NCI-H2107 treated with DMSO at 0.1 percent for 48 hours (cell line): Measurements from ENCODE around the gene COQ3.

Source experiments
- DNase-seq: peaks from one replicate; lab custom pipeline; 2025; ENCODE audit not compliant: unreplicated experiment; lab: John Stamatoyannopoulos, UW

The COQ3 gene, protein sequence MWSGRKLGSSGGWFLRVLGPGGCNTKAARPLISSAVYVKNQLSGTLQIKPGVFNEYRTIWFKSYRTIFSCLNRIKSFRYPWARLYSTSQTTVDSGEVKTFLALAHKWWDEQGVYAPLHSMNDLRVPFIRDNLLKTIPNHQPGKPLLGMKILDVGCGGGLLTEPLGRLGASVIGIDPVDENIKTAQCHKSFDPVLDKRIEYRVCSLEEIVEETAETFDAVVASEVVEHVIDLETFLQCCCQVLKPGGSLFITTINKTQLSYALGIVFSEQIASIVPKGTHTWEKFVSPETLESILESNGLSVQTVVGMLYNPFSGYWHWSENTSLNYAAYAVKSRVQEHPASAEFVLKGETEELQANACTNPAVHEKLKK

DNA sequence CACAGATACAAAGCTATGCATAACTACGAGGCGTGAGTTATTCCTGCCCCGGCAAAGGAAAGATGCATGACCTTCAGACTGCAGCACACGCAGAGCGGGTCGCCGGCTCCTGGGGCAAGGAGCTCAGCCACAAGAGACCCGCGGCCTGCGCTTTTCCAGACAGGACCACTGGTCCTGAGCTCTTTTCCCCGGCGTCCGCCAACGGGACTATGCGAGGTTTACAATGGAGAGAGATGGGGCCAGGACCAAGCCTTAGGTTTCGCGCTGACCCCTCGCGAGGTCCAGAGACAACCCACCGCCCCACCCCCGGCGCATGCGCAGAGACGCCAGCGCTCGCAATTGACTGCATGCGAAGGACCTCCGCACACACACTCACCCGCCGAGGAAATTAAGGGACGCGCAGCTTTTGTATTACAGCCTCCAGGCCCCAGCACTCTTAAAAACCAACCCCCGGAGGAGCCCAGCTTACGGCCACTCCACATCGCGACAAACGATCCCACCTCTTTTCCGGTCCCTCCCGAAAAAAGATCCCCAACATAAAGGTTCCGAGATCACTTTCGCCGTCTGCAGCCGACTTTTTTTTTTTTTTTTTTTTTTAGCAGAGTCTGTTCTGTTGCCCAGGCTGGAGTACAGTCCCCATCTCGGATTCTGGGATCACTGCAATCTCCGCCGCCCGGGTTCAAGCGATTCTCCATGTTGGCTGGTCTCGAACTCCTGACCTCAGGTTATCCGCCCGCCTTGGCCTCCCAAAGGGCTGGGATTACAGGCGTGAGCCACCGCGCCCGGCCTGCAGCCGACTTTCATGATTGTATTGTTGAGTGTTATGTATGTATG, at the start of gene COQ3:
TSS of gene COQ3 (minus strand) at position 498 of the 834 bp plus-strand sequence. CDS start at position 482, 16 bp downstream.
- DNase-seq: peak; percentile 58

DNA sequence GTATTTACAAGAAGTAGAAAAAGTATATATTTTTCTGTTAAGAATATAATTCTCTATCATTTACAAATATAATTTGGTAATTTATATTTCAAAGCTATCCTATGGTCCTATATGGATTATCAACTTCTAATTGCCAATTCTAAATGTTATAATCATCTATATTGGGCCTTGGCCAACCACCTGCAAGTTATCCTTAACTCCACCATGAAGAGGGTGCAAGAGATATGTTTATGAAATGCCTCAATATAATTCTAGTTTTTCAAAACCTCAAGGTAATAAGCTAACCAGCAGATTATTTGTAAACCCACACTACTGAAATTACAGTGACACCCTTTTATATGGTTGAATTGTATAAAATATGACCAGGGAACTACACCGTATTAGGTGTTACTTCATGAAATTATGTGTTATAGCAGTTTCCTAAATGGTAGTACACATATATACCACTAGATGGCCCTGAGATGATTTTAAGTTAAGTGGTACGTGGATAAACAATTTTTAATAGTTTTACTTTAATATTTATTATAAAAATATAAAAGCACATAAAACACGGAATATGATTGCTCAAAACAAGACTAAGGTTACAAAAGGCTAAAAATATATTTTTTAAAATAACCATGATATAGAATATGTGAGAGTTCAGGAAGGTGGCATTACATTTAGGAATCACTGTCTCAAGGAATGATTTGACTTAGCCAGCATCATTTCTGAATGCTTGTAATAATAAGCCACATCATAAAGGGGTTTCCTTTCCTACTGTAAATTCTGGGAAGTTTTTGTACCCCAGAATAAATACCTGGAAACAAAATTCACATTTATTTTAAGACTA, 40.9 kb upstream of the COQ3 start:
- DNase-seq: peak; percentile 34

DNA sequence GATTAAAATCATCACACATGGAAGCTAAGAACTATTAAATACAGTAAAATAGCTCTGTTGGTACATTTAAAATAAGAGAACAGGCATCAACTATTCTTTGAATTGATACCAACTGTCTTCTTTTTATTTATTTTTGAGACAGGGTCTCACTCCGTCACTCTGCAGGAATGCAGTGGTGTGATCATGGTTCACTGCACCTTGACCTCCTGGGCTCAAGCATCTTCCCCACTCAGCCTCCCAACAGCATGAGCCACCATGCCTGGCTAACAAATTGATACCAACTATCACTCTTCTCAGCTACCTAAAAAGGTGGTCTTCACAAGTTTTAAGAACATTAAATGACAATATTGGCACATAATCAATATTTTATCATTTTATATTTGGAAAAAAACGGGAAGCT, 38.9 kb upstream of the COQ3 start:
- DNase-seq: no peak

DNA sequence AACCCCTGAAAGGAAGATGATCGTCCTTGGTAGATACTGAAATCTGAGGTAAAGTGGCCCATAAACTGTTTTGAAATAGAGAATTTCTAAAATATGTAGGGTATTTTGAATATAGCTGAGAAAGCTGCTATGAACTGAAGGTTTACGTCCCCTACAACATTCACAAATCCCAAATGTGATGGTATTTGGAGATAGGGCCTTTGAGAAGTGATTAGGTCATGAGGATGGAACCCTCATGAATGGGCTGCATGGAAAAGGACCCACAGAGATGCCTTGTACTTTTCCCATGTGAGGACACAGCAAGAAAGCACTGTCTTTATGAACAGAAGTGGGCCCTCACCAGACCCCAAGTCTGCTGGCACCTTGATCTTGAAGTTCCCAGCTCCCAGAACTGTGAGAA, 37.9 kb upstream of the COQ3 start:
- DNase-seq: no peak

DNA sequence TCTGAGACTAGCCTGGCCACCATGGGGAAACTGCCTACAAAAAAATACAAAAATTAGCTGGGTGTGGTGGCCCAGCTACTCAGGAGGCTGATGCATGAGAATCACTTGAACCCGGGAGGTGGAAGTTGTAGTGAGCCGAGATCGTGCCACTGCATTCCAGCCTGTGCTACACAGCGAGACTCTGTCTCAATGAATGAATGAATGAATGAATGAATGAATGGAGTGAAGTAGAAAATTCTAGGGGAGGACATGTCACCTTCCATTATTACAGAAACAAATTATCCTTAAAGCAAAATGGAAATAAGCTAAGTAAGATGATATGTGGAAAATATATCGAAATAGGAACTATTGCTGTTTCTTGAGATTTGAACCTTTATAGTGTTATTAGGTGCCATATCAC, 34.0 kb upstream of the COQ3 start:
- DNase-seq: no peak

DNA sequence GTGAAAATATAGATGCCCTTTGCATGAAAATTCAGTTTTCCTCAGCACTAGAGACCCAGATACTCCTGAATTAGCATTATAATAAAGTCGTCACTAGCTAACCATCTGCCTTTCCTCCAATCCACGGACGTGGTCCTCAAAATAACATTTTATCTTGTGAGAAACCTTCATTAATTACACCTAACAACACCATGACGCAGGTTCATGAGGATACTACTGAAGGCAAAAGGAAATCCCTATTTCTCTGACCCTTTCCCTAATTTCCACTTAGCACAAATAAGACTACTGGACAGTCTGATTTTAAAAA, 32.4 kb upstream of the COQ3 start:
- no peak for DNase-seq

DNA sequence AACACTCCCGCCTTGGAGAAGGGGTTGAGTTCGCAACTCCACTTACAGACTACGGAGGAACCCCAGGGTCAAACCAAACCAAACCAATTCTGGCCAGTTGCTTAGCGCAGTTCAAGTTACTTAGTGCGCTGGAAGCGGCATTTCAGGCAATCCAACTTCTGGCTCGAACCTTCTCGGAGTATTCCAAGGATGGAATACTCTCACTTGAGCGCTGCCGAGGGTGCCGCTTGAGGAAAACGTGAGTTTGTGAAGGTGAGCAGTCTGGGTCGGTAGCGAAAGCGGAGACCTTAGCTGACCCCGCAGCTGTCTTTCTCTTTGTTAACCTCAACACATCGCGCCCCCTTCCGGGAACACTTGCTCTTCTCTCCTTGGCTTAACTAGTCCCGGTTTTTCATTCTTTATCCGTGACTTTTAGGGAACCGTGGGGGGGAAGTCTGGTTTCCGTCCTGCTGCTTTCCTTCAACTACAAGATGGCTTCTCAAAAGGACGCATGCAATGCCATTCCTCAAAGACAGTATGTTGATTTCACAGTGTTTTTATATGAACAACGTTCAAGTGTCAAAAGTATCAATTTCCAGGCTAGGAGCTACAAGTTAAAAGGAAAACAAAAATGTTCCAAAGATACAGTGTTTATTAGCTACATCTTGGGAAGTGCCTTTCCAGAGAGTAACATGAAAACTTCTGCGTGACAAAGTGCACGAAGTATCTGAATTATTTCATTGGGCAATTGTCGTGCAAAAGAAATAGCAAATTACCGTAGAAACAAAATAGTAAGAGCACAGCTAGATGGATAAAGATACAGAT, 31.9 kb upstream of the COQ3 start:
- DNase-seq: peak; percentile 87

DNA sequence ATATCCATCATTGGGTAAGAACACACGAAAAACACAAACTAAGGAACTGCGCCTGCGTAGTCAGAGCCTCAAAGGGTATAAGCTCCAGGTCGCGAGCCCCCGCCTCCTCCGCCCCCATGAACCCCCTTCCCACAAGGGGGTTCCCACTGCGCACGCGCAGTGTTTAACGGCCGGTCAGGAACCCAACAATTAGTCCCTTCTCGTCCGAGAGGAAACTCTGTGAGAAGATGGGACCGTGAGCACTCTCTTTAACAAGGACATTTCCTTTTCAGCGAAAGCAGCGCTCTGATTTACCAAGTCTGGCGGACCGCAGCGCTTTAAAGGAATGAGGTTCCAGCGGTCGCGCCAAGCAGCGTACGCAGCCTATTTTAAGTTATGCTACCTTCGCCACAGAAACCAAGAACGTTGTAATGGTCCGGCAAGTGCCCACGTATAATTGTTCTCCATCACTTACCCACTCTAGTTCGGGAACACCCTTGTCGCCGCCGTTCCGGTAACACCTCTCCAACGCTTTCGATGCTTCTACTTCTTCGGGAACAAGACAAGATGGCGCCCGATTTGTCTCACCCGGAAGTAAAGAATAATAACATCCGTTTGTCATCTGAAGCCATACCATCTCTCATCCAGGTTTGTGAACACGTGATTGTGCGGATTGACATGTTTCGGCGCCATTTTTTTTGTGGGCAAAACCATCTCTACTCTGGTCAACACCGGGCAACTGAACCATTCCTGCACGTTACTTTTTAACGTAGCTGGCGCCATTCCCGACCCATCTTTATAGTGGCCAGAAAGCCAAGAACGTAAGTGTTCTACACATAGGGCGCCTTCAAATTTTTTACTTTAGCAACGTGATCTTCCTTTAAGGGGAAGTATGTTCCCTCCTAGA, 31.0 kb upstream of the COQ3 start, which contains the start of gene PNISR:
TSS of gene PNISR (minus strand) at position 548 of the 886 bp plus-strand sequence. CDS start 10,649 bp downstream, outside the sequence.
- peak; percentile 98 for DNase-seq

DNA sequence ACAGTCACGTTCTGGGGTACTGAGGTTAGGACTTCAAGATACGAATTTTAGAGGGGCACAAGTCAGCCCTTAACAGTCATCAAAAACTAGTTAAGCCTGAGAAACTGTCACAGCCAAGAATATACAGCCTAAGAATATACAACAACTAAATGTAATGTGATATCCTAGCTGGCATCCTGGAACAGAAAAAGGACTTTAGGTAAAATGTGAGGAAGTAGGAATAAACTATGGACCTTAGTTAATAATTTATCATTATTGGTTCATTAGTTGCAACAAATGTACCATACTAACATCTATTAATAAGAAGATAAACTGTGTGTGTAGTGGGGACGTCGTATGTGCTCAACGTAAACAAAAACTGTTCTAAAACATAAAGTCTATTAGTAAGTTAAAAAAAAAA, 30.0 kb upstream of the COQ3 start:
- no peak for DNase-seq

DNA sequence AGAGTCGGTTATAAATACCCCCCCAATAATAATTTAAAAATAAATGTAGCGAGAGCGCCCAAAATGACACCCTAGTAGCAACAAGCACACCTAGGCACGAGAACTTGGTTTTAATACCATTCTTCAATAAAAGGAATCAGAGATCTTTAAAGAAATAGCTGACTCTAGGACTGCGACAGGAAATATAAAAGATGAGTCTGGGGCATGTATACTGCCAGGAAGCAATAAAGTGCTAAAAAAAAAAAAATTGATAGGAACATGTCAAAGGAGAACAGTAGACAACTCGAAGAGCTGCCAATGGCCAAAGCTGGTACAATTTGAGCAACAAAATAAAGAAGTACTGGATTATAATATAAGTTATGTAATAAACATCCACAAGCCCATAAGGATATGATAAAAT, 28.9 kb upstream of the COQ3 start:
- no peak for DNase-seq

DNA sequence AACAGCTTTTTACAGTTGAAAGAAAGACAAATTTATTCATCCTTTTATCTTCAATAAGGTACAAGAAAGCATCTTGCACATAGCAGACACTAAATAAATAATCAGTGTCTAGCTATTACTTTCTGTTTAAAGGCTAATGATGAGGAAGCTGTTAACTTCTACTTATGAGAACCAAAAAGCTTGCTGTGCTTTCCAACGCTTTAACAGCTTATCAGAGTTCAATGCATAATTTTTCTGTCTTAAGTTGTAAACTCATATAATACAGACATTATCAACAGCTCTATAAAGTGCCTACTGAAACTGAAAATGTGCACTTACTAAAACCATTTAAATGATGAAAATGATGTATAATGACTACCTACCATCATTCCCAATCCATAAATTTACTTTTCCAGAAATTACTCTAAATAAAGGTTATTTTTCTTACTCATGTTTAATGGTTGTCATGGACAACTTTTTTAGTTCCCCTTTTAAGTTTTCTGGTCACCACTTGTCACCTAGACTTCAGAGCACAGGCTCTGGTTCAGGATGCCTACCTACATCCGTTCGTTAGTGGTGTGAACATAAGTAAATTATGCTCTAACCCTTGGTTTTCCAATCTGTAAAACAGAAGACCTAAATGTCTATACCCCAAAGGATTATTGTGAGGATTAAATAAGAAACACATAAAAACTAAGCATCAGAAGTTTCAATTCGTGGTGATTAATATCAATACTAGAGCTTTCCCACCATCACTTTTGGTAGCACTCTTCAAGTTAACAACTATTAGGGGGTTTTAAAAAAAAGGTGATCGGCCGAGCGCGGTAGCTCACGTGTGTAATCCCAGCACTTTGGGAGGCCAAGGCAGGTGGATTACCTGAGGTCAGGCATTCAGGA, 23.1 kb upstream of the COQ3 start:
- no peak for DNase-seq

DNA sequence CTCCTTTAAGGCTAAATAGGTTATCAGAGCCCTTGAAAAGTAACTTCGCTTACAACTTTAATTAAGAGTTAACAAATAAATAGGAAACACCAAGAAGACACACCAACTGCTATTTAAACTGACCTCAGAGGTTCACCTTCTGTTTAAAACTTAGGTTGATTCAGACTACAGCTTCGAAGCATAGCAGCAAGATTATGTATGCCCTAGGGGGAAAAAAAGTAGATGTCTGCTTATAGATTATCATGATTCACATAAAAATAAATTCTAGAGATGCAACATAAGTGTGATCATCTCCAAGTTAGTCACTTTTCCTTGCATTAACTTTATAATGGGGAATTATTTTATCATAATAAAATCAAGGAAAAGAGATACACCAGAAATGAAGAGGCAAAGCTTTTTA, 22.2 kb upstream of the COQ3 start:
- DNase-seq: no peak

DNA sequence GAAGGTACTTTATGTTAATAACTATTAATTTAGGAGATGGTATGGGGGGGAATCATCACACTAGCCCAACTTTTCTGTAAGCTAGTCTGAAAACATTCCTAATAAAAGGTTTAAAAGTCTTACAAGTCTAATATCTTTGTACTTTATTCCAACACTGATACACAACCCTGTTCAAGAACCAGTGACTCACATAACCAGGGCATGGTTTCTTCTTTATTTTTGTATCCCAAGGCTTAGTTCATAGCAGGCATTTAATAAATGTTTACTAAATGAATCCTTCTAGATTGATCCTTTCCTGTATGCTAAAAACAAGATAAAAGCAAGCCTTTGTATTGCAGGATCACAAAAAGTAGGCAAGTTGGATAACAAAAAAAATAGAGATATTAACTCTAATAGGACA, 21.5 kb upstream of the COQ3 start:
- no peak for DNase-seq

DNA sequence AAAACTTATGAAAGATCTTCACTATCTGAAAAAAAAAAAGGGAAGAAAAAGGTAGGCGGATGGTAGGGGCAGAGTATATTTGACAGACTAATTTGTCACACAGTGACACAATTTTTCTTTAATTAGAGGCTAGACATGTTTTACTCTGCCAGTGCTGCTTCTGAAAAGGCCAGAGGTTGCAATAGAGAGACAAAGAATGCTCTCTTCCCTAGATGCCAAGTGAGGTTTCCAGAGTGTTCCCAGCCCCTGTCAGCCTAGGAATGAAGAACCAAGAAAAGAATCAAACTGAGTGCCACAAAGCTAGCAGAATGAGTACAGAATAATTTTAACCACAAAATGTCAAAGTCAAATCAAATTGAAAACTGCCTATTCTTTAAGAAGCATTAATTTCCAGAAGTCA, 18.1 kb upstream of the COQ3 start:
- DNase-seq: no peak

DNA sequence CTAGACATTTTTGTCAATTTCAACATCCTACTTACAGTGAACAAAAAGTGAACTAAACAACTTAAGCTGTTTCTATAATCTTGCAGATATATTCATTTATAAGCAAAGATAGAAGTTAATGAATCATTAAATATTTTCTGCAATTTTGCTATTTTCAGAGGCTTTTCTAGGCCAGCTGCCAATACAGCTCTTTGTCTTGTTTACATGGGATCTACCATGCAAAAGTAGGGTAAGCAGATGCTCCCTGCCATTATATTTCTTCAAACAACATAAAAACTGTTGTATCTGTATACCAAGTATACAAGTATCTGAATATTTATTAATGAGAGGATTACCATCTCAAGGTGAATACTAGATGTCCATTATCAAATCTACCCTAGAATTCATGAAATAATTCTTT, 15.7 kb upstream of the COQ3 start:
- DNase-seq: no peak

DNA sequence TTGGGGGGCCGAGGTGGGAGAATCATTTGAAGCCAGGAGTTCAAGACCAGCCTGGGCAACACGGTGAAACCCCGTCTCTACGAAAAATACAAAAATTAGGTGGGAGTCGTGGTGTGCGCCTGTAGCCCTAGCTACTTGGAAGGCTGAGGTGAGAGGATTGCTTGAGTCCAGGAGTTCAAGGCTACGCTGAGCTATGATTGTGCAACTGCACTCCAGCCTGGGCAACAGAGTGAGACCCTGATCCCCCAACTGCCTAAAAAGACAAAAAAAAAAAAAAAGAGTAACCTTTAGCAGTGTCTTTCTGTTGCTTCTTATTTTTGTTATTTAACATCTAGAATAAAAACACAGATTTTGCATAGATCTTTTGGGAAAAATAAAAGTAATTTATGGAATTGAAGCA, 13.1 kb upstream of the COQ3 start:
- DNase-seq: no peak

DNA sequence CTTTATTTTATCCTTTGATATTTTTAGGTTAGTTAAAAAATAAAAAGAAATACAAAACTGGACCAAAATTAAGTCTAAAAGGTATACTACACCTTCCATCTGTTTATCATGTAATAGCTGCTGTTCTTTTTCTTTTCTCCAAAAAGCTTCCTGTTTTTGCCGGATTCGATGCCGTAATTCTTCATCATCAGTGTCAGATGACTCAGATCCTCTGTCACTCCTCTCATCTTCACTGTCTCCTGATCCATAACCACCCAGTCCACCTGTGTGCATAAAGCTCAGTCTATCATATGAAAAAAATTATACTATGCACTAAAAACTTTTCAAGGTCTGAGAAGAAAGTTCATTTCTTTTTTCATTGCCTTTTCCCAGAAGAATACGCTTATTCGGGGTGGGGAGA, 8.5 kb upstream of the COQ3 start:
- no peak for DNase-seq

DNA sequence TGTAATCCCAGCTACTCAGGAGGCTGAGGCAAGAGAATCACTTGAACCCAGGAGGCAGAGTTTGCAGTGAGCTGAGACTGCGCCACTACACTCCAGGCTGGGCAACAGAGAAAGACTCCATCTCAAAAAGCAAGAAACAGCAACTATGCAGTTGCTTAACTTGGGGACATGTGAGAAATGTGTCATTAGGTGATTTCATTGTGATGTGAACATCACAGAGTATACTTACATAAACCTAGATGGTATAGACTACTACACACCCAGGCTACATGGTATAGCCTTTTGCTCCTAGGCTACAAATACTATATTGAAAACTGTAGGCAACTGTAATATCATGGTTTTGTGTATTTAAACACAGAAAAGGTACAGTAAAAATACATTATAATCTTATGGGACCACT, 3.3 kb upstream of the COQ3 start:
- no peak for DNase-seq

DNA sequence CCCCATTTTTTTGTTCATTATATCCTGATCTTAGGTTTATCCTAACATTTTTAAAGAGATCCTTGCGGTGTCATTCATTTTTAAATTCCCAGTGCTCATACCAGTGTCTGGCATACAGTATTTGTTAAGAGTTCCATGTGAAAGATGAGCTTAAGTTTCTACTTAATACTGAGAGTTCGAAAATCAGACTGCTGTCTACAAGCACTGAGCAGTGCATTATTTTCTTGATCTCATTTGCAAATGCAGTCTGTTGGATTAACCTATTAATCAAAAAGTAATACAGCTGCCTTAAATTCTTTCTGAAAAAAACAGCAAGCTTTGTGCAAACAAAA, 663 bp downstream of the COQ3 start:
- DNase-seq: no peak
